Measurements from ENCODE around the gene ZSCAN29.

Gene ZSCAN29

GRCh38 chr15:43408789-43409188 lies 37.9 kb upstream of the ZSCAN29 start:
- Histone ChIP-seq H3K27ac (ENCODE audit: low read depth, low read length) (no peak overlapping the region), H3K79me1 (ENCODE audit: low read length) (no peaks in the 10 kb centered on the region), H2AK5ac (ENCODE audit: low read length) (no peak overlapping the region), H2BK15ac (replicated peaks; ENCODE audit: low read depth) (no peak overlapping the region), H3K4me3 (ENCODE audit: low read length) (no peak overlapping the region), H3K4me2 (ENCODE audit: low read length) (no peak overlapping the region), H3K4me1 (ENCODE audit: control insufficient read depth, low read depth, low read length) (no peaks in the 10 kb centered on the region), H2BK120ac (ENCODE audit: low read depth, low read length) (no peak overlapping the region), H3K4ac (ENCODE audit: low read depth, low read length) (no peak overlapping the region), H3K27me3 (ENCODE audit: insufficient read depth, low read length, poor library complexity) (no peaks in the 10 kb centered on the region), H3K23ac (ENCODE audit: low read length) (no peak overlapping the region), H4K8ac (ENCODE audit: low read depth, low read length) (no peak overlapping the region), H3K36me3 (ENCODE audit: control insufficient read depth, insufficient read depth, low read length) (peaks cover 21% of the 10 kb centered on the region), H3K9ac (ENCODE audit: low read length) (no peak overlapping the region), H3K18ac (ENCODE audit: low read length) (no peak overlapping the region), H4K5ac (ENCODE audit: low read length) (no peak overlapping the region), H2BK5ac (ENCODE audit: low read length) (no peak overlapping the region), H3K79me2 (ENCODE audit: control insufficient read depth, insufficient read depth, low read length) (no peaks in the 10 kb centered on the region), H3K56ac (ENCODE audit: low read length) (no peak overlapping the region)
- peak; percentile 68 for DNase-seq
- WGBS (ENCODE audit: extremely low coverage, insufficient coverage, low lambda C conversion rate), result no CpG with 5 or more reads among the region's 4 CpGs

DNA sequence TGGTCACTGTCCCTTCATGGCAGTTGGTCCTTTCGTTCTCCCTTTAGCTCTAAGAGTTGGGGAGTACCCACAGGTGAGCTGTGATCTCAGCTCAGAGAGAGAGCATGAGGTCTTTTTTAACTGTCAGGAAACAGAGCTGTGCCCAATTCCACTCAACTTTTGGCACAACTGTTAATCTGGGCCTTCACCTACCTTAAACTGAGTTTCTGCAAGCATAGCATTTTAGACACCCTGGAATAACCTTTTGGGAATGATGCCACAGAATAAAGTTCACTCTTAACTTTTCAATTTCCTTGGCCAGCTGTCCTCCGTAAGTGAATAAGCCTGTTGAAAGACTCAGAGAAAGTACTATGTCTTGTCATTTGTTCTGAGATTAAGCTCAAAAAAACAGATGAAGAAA lies 36.0 kb upstream of the ZSCAN29 start:
- Histone ChIP-seq H4K8ac (ENCODE audit: low read depth, low read length) (no peak overlapping the region), H3K9ac (ENCODE audit: low read length) (no peak overlapping the region), H3K56ac (ENCODE audit: low read length) (no peak overlapping the region), H3K4ac (ENCODE audit: low read depth, low read length) (no peak overlapping the region), H3K79me1 (ENCODE audit: low read length) (no peaks in the 10 kb centered on the region), H2BK120ac (ENCODE audit: low read depth, low read length) (no peak overlapping the region), H3K27me3 (ENCODE audit: insufficient read depth, low read length, poor library complexity) (no peaks in the 10 kb centered on the region), H3K27ac (ENCODE audit: low read depth, low read length) (no peak overlapping the region), H3K18ac (ENCODE audit: low read length) (no peak overlapping the region), H4K5ac (ENCODE audit: low read length) (no peak overlapping the region), H3K4me2 (ENCODE audit: low read length) (no peak overlapping the region), H3K4me3 (ENCODE audit: low read length) (no peak overlapping the region), H3K4me1 (ENCODE audit: control insufficient read depth, low read depth, low read length) (no peaks in the 10 kb centered on the region), H2BK5ac (ENCODE audit: low read length) (no peak overlapping the region), H3K36me3 (ENCODE audit: control insufficient read depth, insufficient read depth, low read length) (peaks cover 22% of the 10 kb centered on the region), H2BK15ac (replicated peaks; ENCODE audit: low read depth) (no peak overlapping the region), H3K23ac (ENCODE audit: low read length) (no peak overlapping the region), H3K79me2 (ENCODE audit: control insufficient read depth, insufficient read depth, low read length) (no peaks in the 10 kb centered on the region), H2AK5ac (ENCODE audit: low read length) (no peak overlapping the region)
- no peak for DNase-seq
- no CpG with 5 or more reads among the region's 2 CpGs for WGBS (ENCODE audit: extremely low coverage, insufficient coverage, low lambda C conversion rate)

DNA sequence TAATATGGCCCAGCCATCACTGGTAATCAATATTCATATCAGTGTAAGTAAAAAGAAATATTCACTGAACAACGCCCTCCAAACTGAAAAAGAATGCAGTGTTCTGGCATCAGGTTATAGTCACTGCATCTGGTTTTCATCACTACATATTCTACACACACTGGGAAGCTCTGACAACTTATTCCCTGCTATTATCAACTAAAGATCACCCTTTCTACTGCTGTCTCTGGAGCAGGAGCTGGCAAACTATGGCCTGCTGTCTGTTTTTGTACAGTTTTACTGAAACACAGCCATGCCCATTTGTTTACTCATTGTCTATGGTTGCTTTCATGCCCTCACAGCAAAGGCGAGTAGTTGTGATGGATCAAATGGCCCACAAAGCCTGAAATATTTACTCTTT lies 35.3 kb upstream of the ZSCAN29 start:
- H3K23ac ChIP-seq (ENCODE audit: low read length), result no peak overlapping the region
- peaks cover 22% of the 10 kb centered on the region for H3K36me3 ChIP-seq (ENCODE audit: control insufficient read depth, insufficient read depth, low read length)
- no peak overlapping the region for H2BK120ac ChIP-seq (ENCODE audit: low read depth, low read length)
- H3K27me3 ChIP-seq (ENCODE audit: insufficient read depth, low read length, poor library complexity), result no peaks in the 10 kb centered on the region
- H3K9ac ChIP-seq (ENCODE audit: low read length), result no peak overlapping the region
- no peaks in the 10 kb centered on the region for H3K79me1 ChIP-seq (ENCODE audit: low read length)
- H3K4me1 ChIP-seq (ENCODE audit: control insufficient read depth, low read depth, low read length), result no peaks in the 10 kb centered on the region
- H3K4me2 ChIP-seq (ENCODE audit: low read length), result no peak overlapping the region
- H2BK5ac ChIP-seq (ENCODE audit: low read length), result no peak overlapping the region
- no peak for DNase-seq
- no peak overlapping the region for H3K27ac ChIP-seq (ENCODE audit: low read depth, low read length)
- H3K4me3 ChIP-seq (ENCODE audit: low read length), result no peak overlapping the region
- no peak overlapping the region for H2AK5ac ChIP-seq (ENCODE audit: low read length)
- WGBS (ENCODE audit: extremely low coverage, insufficient coverage, low lambda C conversion rate), result no CpG with 5 or more reads among the region's 2 CpGs
- no peaks in the 10 kb centered on the region for H3K79me2 ChIP-seq (ENCODE audit: control insufficient read depth, insufficient read depth, low read length)
- H3K18ac ChIP-seq (ENCODE audit: low read length), result no peak overlapping the region
- H3K56ac ChIP-seq (ENCODE audit: low read length), result no peak overlapping the region
- no peak overlapping the region for H4K8ac ChIP-seq (ENCODE audit: low read depth, low read length)
- H4K5ac ChIP-seq (ENCODE audit: low read length), result no peak overlapping the region
- H2BK15ac ChIP-seq (replicated peaks; ENCODE audit: low read depth), result no peak overlapping the region
- no peak overlapping the region for H3K4ac ChIP-seq (ENCODE audit: low read depth, low read length)

DNA sequence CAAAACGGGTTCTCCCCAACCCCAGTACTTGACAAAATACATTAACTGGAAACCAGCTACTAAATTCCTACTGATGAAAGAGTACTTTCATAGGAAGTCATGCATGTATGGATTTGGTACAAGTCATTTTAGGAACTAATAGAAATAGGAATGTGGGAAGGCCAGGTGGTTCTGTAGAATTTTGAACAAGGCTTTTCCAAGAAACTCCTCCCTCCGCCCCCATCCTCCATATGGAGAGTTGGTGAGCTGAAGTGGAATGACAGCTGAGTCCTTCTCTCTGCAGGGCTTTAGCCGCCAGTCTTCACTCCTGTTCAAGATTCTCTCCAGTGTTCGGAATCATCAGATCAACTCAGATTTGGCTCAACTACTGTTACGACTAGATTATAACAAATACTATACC lies 33.3 kb upstream of the ZSCAN29 start:
- no peak overlapping the region for H3K9ac ChIP-seq (ENCODE audit: low read length)
- WGBS (ENCODE audit: extremely low coverage, insufficient coverage, low lambda C conversion rate), result no CpG with 5 or more reads among the region's 5 CpGs
- no peak overlapping the region for H4K5ac ChIP-seq (ENCODE audit: low read length)
- no peak overlapping the region for H4K8ac ChIP-seq (ENCODE audit: low read depth, low read length)
- H3K23ac ChIP-seq (ENCODE audit: low read length), result no peak overlapping the region
- no peak overlapping the region for H3K18ac ChIP-seq (ENCODE audit: low read length)
- no peak overlapping the region for H3K4me2 ChIP-seq (ENCODE audit: low read length)
- H2BK5ac ChIP-seq (ENCODE audit: low read length), result no peak overlapping the region
- H2BK15ac ChIP-seq (replicated peaks; ENCODE audit: low read depth), result no peak overlapping the region
- peaks cover 21% of the 10 kb centered on the region for H3K36me3 ChIP-seq (ENCODE audit: control insufficient read depth, insufficient read depth, low read length)
- H3K4me3 ChIP-seq (ENCODE audit: low read length), result no peak overlapping the region
- H3K27ac ChIP-seq (ENCODE audit: low read depth, low read length), result no peak overlapping the region
- no peaks in the 10 kb centered on the region for H3K27me3 ChIP-seq (ENCODE audit: insufficient read depth, low read length, poor library complexity)
- no peak overlapping the region for H2BK120ac ChIP-seq (ENCODE audit: low read depth, low read length)
- H3K4ac ChIP-seq (ENCODE audit: low read depth, low read length), result no peak overlapping the region
- H3K4me1 ChIP-seq (ENCODE audit: control insufficient read depth, low read depth, low read length), result no peaks in the 10 kb centered on the region
- no peak overlapping the region for H2AK5ac ChIP-seq (ENCODE audit: low read length)
- H3K56ac ChIP-seq (ENCODE audit: low read length), result no peak overlapping the region
- no peak for DNase-seq
- H3K79me2 ChIP-seq (ENCODE audit: control insufficient read depth, insufficient read depth, low read length), result no peaks in the 10 kb centered on the region
- H3K79me1 ChIP-seq (ENCODE audit: low read length), result no peaks in the 10 kb centered on the region

DNA sequence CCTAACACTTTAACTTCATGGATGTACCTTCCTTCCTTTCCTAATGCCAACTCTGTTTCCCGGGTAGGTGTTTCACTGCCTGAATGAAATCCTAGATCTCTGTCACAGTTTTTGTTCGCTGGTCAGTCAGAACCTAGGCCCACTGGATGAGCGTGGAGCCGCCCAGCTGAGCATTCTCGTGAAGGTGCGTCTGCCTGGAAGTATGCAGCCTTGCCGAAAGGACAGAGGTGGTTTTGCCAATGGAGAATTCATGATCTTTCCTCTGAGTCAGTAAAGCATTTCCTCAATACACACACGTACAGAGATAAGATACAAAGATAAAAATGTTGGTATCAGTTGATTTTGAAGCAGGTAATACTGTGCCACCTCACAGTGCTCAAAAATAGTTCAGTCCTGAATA lies 32.8 kb upstream of the ZSCAN29 start:
- H3K79me1 ChIP-seq (ENCODE audit: low read length), result no peaks in the 10 kb centered on the region
- H3K4me2 ChIP-seq (ENCODE audit: low read length), result no peak overlapping the region
- no peak overlapping the region for H2BK120ac ChIP-seq (ENCODE audit: low read depth, low read length)
- no peak overlapping the region for H2AK5ac ChIP-seq (ENCODE audit: low read length)
- no peaks in the 10 kb centered on the region for H3K27me3 ChIP-seq (ENCODE audit: insufficient read depth, low read length, poor library complexity)
- no peak for DNase-seq
- no peak overlapping the region for H2BK15ac ChIP-seq (replicated peaks; ENCODE audit: low read depth)
- H3K36me3 ChIP-seq (ENCODE audit: control insufficient read depth, insufficient read depth, low read length), result peaks cover 17% of the 10 kb centered on the region
- H4K5ac ChIP-seq (ENCODE audit: low read length), result no peak overlapping the region
- H3K18ac ChIP-seq (ENCODE audit: low read length), result no peak overlapping the region
- H3K27ac ChIP-seq (ENCODE audit: low read depth, low read length), result no peak overlapping the region
- no CpG with 5 or more reads among the region's 8 CpGs for WGBS (ENCODE audit: extremely low coverage, insufficient coverage, low lambda C conversion rate)
- H3K4ac ChIP-seq (ENCODE audit: low read depth, low read length), result no peak overlapping the region
- no peak overlapping the region for H4K8ac ChIP-seq (ENCODE audit: low read depth, low read length)
- H3K9ac ChIP-seq (ENCODE audit: low read length), result no peak overlapping the region
- H3K79me2 ChIP-seq (ENCODE audit: control insufficient read depth, insufficient read depth, low read length), result no peaks in the 10 kb centered on the region
- H3K23ac ChIP-seq (ENCODE audit: low read length), result no peak overlapping the region
- H3K4me1 ChIP-seq (ENCODE audit: control insufficient read depth, low read depth, low read length), result no peaks in the 10 kb centered on the region
- no peak overlapping the region for H2BK5ac ChIP-seq (ENCODE audit: low read length)
- H3K4me3 ChIP-seq (ENCODE audit: low read length), result no peak overlapping the region
- H3K56ac ChIP-seq (ENCODE audit: low read length), result no peak overlapping the region

DNA sequence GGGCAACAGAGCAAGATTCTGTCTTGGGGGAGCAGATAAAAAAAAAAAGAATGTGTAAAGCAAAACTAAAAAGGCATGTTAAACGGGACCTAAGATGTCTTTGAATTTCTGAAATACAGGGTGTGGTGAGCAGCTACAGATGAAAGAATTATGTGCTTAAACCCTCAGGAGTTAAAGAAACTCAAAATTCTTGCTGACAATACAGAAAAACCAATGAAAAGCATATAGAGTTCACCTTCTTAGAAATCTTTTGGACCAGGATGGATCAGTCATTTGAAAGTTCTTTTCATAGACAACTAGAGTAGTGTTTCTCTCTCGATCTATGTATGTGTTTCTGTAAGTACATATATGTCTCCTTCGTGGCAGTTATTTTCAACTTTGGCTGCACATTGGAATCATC lies 31.4 kb upstream of the ZSCAN29 start:
- no peak overlapping the region for H3K23ac ChIP-seq (ENCODE audit: low read length)
- DNase-seq, result no peak
- no peak overlapping the region for H3K9ac ChIP-seq (ENCODE audit: low read length)
- no peaks in the 10 kb centered on the region for H3K79me1 ChIP-seq (ENCODE audit: low read length)
- no peak overlapping the region for H2AK5ac ChIP-seq (ENCODE audit: low read length)
- no peak overlapping the region for H3K18ac ChIP-seq (ENCODE audit: low read length)
- no peak overlapping the region for H4K8ac ChIP-seq (ENCODE audit: low read depth, low read length)
- no peak overlapping the region for H3K56ac ChIP-seq (ENCODE audit: low read length)
- H2BK15ac ChIP-seq (replicated peaks; ENCODE audit: low read depth), result no peak overlapping the region
- no peak overlapping the region for H2BK120ac ChIP-seq (ENCODE audit: low read depth, low read length)
- H3K4ac ChIP-seq (ENCODE audit: low read depth, low read length), result no peak overlapping the region
- no CpG with 5 or more reads among the region's 3 CpGs for WGBS (ENCODE audit: extremely low coverage, insufficient coverage, low lambda C conversion rate)
- H4K5ac ChIP-seq (ENCODE audit: low read length), result no peak overlapping the region
- no peaks in the 10 kb centered on the region for H3K27me3 ChIP-seq (ENCODE audit: insufficient read depth, low read length, poor library complexity)
- peaks cover 13% of the 10 kb centered on the region for H3K36me3 ChIP-seq (ENCODE audit: control insufficient read depth, insufficient read depth, low read length)
- no peak overlapping the region for H3K4me2 ChIP-seq (ENCODE audit: low read length)
- no peak overlapping the region for H3K4me3 ChIP-seq (ENCODE audit: low read length)
- H2BK5ac ChIP-seq (ENCODE audit: low read length), result no peak overlapping the region
- H3K79me2 ChIP-seq (ENCODE audit: control insufficient read depth, insufficient read depth, low read length), result no peaks in the 10 kb centered on the region
- H3K4me1 ChIP-seq (ENCODE audit: control insufficient read depth, low read depth, low read length), result no peaks in the 10 kb centered on the region
- H3K27ac ChIP-seq (ENCODE audit: low read depth, low read length), result no peak overlapping the region
